ENCODE measurements around the gene SLC2A4RG. TPM values are rescaled to one million over a fixed set of nuclear protein-coding genes. Genes with fewer than 3 reads are reported as not detected.

SLC2A4RG gene
- total RNA-seq, 1 donor from 2014 or later, result 65.6 TPM

- DNase-seq (ENCODE audit: low read depth), result no peak
- H3K4me1 ChIP-seq (ENCODE audit: insufficient read depth, low read length), result no peaks in the 10 kb centered on the region
- no peak overlapping the region for H2AFZ ChIP-seq (ENCODE audit: low read depth, low read length)
- H3K4me2 ChIP-seq (ENCODE audit: low read length), result no peak overlapping the region
- H3K79me2 ChIP-seq (ENCODE audit: insufficient read depth, low read length), result no peaks in the 10 kb centered on the region
- Mint-ChIP-seq H3K9me3 (ENCODE audit: unreplicated experiment) (no peaks in the 10 kb centered on the region), H3K4me1 (ENCODE audit: low read depth, unreplicated experiment) (no peaks in the 10 kb centered on the region), H3K27me3 (ENCODE audit: low read depth, unreplicated experiment) (no peaks in the 10 kb centered on the region), H3K4me3 (ENCODE audit: unreplicated experiment) (no peak overlapping the region), H3K36me3 (ENCODE audit: low read depth, unreplicated experiment) (peaks cover 6% of the 10 kb centered on the region), H3K27ac (ENCODE audit: unreplicated experiment) (no peak overlapping the region)
- no peak overlapping the region for H3K4me3 ChIP-seq (ENCODE audit: insufficient read depth, low read depth, low read length)
- peaks cover 4% of the 10 kb centered on the region for H4K20me1 ChIP-seq (ENCODE audit: insufficient read depth, low read length)
- H3K9me3 ChIP-seq (ENCODE audit: insufficient read depth, low read depth, low read length), result no peaks in the 10 kb centered on the region
- H3K36me3 ChIP-seq (ENCODE audit: insufficient read depth, low read length), result no peaks in the 10 kb centered on the region
- TF ChIP-seq, protein P1, sequence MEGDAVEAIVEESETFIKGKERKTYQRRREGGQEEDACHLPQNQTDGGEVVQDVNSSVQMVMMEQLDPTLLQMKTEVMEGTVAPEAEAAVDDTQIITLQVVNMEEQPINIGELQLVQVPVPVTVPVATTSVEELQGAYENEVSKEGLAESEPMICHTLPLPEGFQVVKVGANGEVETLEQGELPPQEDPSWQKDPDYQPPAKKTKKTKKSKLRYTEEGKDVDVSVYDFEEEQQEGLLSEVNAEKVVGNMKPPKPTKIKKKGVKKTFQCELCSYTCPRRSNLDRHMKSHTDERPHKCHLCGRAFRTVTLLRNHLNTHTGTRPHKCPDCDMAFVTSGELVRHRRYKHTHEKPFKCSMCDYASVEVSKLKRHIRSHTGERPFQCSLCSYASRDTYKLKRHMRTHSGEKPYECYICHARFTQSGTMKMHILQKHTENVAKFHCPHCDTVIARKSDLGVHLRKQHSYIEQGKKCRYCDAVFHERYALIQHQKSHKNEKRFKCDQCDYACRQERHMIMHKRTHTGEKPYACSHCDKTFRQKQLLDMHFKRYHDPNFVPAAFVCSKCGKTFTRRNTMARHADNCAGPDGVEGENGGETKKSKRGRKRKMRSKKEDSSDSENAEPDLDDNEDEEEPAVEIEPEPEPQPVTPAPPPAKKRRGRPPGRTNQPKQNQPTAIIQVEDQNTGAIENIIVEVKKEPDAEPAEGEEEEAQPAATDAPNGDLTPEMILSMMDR (IDR thresholded peaks at IDR 0.05; ENCODE audit: insufficient read depth, low read depth, low read length), result no peak
- no peak for TF ChIP-seq EZH2 (IDR thresholded peaks at IDR 0.05; ENCODE audit: insufficient read depth, low read length)
- H3K27me3 ChIP-seq (ENCODE audit: insufficient read depth, low read length), result no peaks in the 10 kb centered on the region
- H3K9ac ChIP-seq (ENCODE audit: low read length), result no peak overlapping the region
- no peak for FAIRE-seq
- H3K27ac ChIP-seq (ENCODE audit: low read depth, low read length), result no peak overlapping the region
Observed at GRCh38 chr20:63748070-63748933, 8.7 kb downstream of the SLC2A4RG start.

GRCh38 chr20:63748934-63749270 lies 9.3 kb downstream of the SLC2A4RG start:
- Histone ChIP-seq H3K4me1 (ENCODE audit: insufficient read depth, low read length) (no peaks in the 10 kb centered on the region), H3K4me2 (ENCODE audit: low read length) (no peak overlapping the region), H3K36me3 (ENCODE audit: insufficient read depth, low read length) (no peaks in the 10 kb centered on the region), H2AFZ (ENCODE audit: low read depth, low read length) (no peak overlapping the region), H3K27ac (ENCODE audit: low read depth, low read length) (no peak overlapping the region), H3K4me3 (ENCODE audit: insufficient read depth, low read depth, low read length) (no peak overlapping the region), H3K27me3 (ENCODE audit: insufficient read depth, low read length) (no peaks in the 10 kb centered on the region), H3K9ac (ENCODE audit: low read length) (no peak overlapping the region), H4K20me1 (ENCODE audit: insufficient read depth, low read length) (peaks cover 3% of the 10 kb centered on the region), H3K79me2 (ENCODE audit: insufficient read depth, low read length) (no peaks in the 10 kb centered on the region), H3K9me3 (ENCODE audit: insufficient read depth, low read depth, low read length) (no peaks in the 10 kb centered on the region)
- H3K9me3 Mint-ChIP-seq (ENCODE audit: unreplicated experiment), result no peaks in the 10 kb centered on the region
- no peak overlapping the region for H3K27ac Mint-ChIP-seq (ENCODE audit: unreplicated experiment)
- FAIRE-seq (no peak), DNase-seq (ENCODE audit: low read depth) (no peak)
- TF ChIP-seq, protein P1 (IDR thresholded peaks at IDR 0.05; ENCODE audit: insufficient read depth, low read depth, low read length), result no peak
- no peak for TF ChIP-seq EZH2 (IDR thresholded peaks at IDR 0.05; ENCODE audit: insufficient read depth, low read length)
- no peak overlapping the region for H3K4me3 Mint-ChIP-seq (ENCODE audit: unreplicated experiment)
- H3K27me3 Mint-ChIP-seq (ENCODE audit: low read depth, unreplicated experiment), result no peaks in the 10 kb centered on the region
- peaks cover 1% of the 10 kb centered on the region for H3K4me1 Mint-ChIP-seq (ENCODE audit: low read depth, unreplicated experiment)
- peaks cover 6% of the 10 kb centered on the region for H3K36me3 Mint-ChIP-seq (ENCODE audit: low read depth, unreplicated experiment)
